HEK293 (cell line): ENCODE data around the gene SEMA3D.

Source experiments
- CTCF ChIP-seq: fragments of 450-650 bp; formaldehyde crosslinking; IDR thresholded peaks from 2 replicates; pipeline ENCODE4 v1.5.1; 2016; ENCODE audit warnings: missing biosample characterization, missing genetic modification characterization
- SETDB1 ChIP-seq: IDR thresholded peaks from one replicate; pipeline ENCODE4 v1.6.1; 2017; ENCODE audit warnings: mild to moderate bottlenecking, low read length, moderate library complexity, mixed read lengths; ENCODE audit not compliant: insufficient read length
- YY1 ChIP-seq: fragments of 450-650 bp; formaldehyde crosslinking; IDR thresholded peaks from 2 replicates; pipeline ENCODE4 v1.5.1; 2018; ENCODE audit warnings: missing biosample characterization, missing genetic modification characterization
- ZNF274 ChIP-seq, 2 experiments: fragments of 200-500 bp in 1 of 2; fragments of 450-650 bp in 1 of 2; sonication (Bioruptor generic) in 1 of 2; formaldehyde crosslinking in 1 of 2; IDR thresholded peaks; 2 replicates each; pipeline versions ENCODE4 v1.5.1 to v1.6.1; 2014 to 2016; ENCODE audit warnings: borderline replicate concordance in 1 of 2, inconsistent platforms in 1 of 2, low read length in 1 of 2, missing biosample characterization in 1 of 2, missing genetic modification characterization in 1 of 2
- ZNF324 ChIP-seq: fragments of 450-650 bp; formaldehyde crosslinking; IDR thresholded peaks from 2 replicates; pipeline ENCODE4 v1.5.1; 2016; ENCODE audit warnings: missing biosample characterization, missing genetic modification characterization

- no peak for TF ChIP-seq SETDB1
- TF ChIP-seq ZNF274 (IDR thresholded peaks at IDR 0.05; ENCODE audit: low read length): no peak
- no peak for TF ChIP-seq ZNF274 (tag by site-specific recombination; IDR thresholded peaks at IDR 0.05; ENCODE audit: borderline replicate concordance)
- TF ChIP-seq CTCF (tag by site-specific recombination): no peak
- TF ChIP-seq YY1 (tag by site-specific recombination): no peak
- TF ChIP-seq ZNF324 (tag by site-specific recombination): no peak
Measured at GRCh38 chr7:85019778-85020177, 167.1 kb downstream of the SEMA3D start.
